Mesendoderm (in vitro differentiated cells): ENCODE measurements around the gene DLG2.
A peak's percentile ranks its signal among the peaks of the same experiment; 100 is the strongest.

Source experiments
- DNase-seq: peaks from one replicate; pipeline ENCODE4 v3.0.0; 2013
- H2AK5ac ChIP-seq: 2 replicates; pipeline ENCODE4 v1.6.1; 2013; ENCODE audit warnings: low read length, inconsistent platforms
- H2BK120ac ChIP-seq: 2 replicates; pipeline ENCODE4 v1.6.1; 2013; ENCODE audit warnings: low read depth, mild to moderate bottlenecking, low read length, moderate library complexity, mixed read lengths
- H2BK15ac ChIP-seq: replicated peaks from 2 replicates; pipeline ENCODE4 v1.6.1; 2013; ENCODE audit warnings: low read depth, mild to moderate bottlenecking, moderate library complexity
- H2BK5ac ChIP-seq: 2 replicates; pipeline ENCODE4 v1.6.1; 2013; ENCODE audit warnings: low read length, inconsistent platforms
- H3K18ac ChIP-seq: 2 replicates; pipeline ENCODE4 v1.6.1; 2013; ENCODE audit warnings: mild to moderate bottlenecking, low read length, mixed read lengths
- H3K23ac ChIP-seq: one replicate; pipeline ENCODE4 v1.6.1; 2013; ENCODE audit warnings: low read length
- H3K27ac ChIP-seq: 2 replicates; pipeline ENCODE4 v1.5.1; 2013; ENCODE audit warnings: low read depth, mild to moderate bottlenecking, inconsistent platforms, low read length, moderate library complexity
- H3K27me3 ChIP-seq: 2 replicates; pipeline ENCODE4 v1.6.1; 2013; ENCODE audit warnings: low read length, control low read depth, mild to moderate bottlenecking, inconsistent platforms; ENCODE audit not compliant: insufficient read depth, poor library complexity
- H3K36me3 ChIP-seq: 2 replicates; pipeline ENCODE4 v1.6.1; 2013; ENCODE audit warnings: low read length, inconsistent platforms; ENCODE audit not compliant: control insufficient read depth, insufficient read depth
- H3K4ac ChIP-seq: one replicate; pipeline ENCODE4 v1.6.1; 2013; ENCODE audit warnings: low read depth, mild to moderate bottlenecking, low read length, moderate library complexity
- H3K4me1 ChIP-seq: 2 replicates; pipeline ENCODE4 v1.6.1; 2013; ENCODE audit warnings: low read depth, low read length, inconsistent platforms; ENCODE audit not compliant: control insufficient read depth
- H3K4me2 ChIP-seq: 2 replicates; pipeline ENCODE4 v1.6.1; 2013; ENCODE audit warnings: low read length
- H3K4me3 ChIP-seq: 2 replicates; pipeline ENCODE4 v1.5.1; 2013; ENCODE audit warnings: mild to moderate bottlenecking, low read length
- H3K56ac ChIP-seq: one replicate; pipeline ENCODE4 v1.6.1; 2013; ENCODE audit warnings: low read length
- H3K79me1 ChIP-seq: 2 replicates; pipeline ENCODE4 v1.6.1; 2013; ENCODE audit warnings: low read length, inconsistent platforms
- H3K79me2 ChIP-seq: 2 replicates; pipeline ENCODE4 v1.6.1; 2013; ENCODE audit warnings: mild to moderate bottlenecking, low read length; ENCODE audit not compliant: control insufficient read depth, insufficient read depth
- H3K9ac ChIP-seq: 2 replicates; pipeline ENCODE4 v1.6.1; 2013; ENCODE audit warnings: low read length, inconsistent platforms
- H4K5ac ChIP-seq: one replicate; pipeline ENCODE4 v1.6.1; 2013; ENCODE audit warnings: low read length
- H4K8ac ChIP-seq: one replicate; pipeline ENCODE4 v1.6.1; 2013; ENCODE audit warnings: low read depth, mild to moderate bottlenecking, control low read depth, low read length, moderate library complexity
- WGBS: extraction: QIAGEN DNeasy Blood & Tissue Kit; methylation state at CpG from one replicate; pipeline ENCODE4 v1.1.7; 2013; ENCODE audit warnings: low lambda C conversion rate, missing lambda C conversion rate; ENCODE audit not compliant: insufficient coverage; ENCODE audit errors: extremely low coverage; 5-methylcytosine and 5-hydroxymethylcytosine counted together

Gene DLG2

GRCh38 chr11:83502041-83502440 is 2125.1 kb downstream of the DLG2 start:
- Histone ChIP-seq H2BK120ac (no peak overlapping the region), H3K27me3 (no peaks in the 10 kb centered on the region), H2BK15ac (no peak overlapping the region), H2AK5ac (no peak overlapping the region), H3K18ac (no peak overlapping the region), H3K56ac (no peak overlapping the region), H3K4ac (no peak overlapping the region), H3K79me1 (no peaks in the 10 kb centered on the region), H4K8ac (no peak overlapping the region), H3K4me2 (no peak overlapping the region), H2BK5ac (no peak overlapping the region), H3K36me3 (no peaks in the 10 kb centered on the region), H3K4me3 (no peak overlapping the region), H3K79me2 (no peaks in the 10 kb centered on the region), H3K27ac (no peak overlapping the region), H3K4me1 (no peaks in the 10 kb centered on the region), H3K23ac (no peak overlapping the region), H4K5ac (no peak overlapping the region), H3K9ac (no peak overlapping the region)
- WGBS, result no CpG with 5 or more reads among the region's 3 CpGs
- no peak for DNase-seq

- WGBS, result no CpG with 5 or more reads among the region's 1 CpG
- Histone ChIP-seq H3K18ac (no peak overlapping the region), H3K4me2 (no peak overlapping the region), H2BK120ac (no peak overlapping the region), H3K4me1 (no peaks in the 10 kb centered on the region), H3K23ac (no peak overlapping the region), H3K4me3 (no peak overlapping the region), H3K79me2 (no peaks in the 10 kb centered on the region), H3K4ac (no peak overlapping the region), H4K8ac (no peak overlapping the region), H3K36me3 (no peaks in the 10 kb centered on the region), H3K9ac (no peak overlapping the region), H2BK5ac (no peak overlapping the region), H3K27ac (no peak overlapping the region), H3K79me1 (no peaks in the 10 kb centered on the region), H2BK15ac (no peak overlapping the region), H2AK5ac (no peak overlapping the region), H3K27me3 (no peaks in the 10 kb centered on the region), H4K5ac (no peak overlapping the region), H3K56ac (no peak overlapping the region)
- no peak for DNase-seq
These were observed 2133.2 kb downstream of the DLG2 start for GRCh38 chr11:83493917-83494316.

- no peaks in the 10 kb centered on the region for H3K4me1 ChIP-seq
- H3K27ac ChIP-seq, result no peak overlapping the region
- no CpG with 5 or more reads among the region's 1 CpG for WGBS
- no peak overlapping the region for H3K18ac ChIP-seq
- no peak overlapping the region for H3K4me3 ChIP-seq
- H3K79me1 ChIP-seq, result no peaks in the 10 kb centered on the region
- no peak overlapping the region for H3K4me2 ChIP-seq
- H3K36me3 ChIP-seq, result no peaks in the 10 kb centered on the region
- no peak overlapping the region for H4K5ac ChIP-seq
- no peak overlapping the region for H3K9ac ChIP-seq
- no peak for DNase-seq
- no peak overlapping the region for H2BK15ac ChIP-seq
- H3K56ac ChIP-seq, result no peak overlapping the region
- H3K27me3 ChIP-seq, result no peaks in the 10 kb centered on the region
- no peak overlapping the region for H2AK5ac ChIP-seq
- no peaks in the 10 kb centered on the region for H3K79me2 ChIP-seq
- H4K8ac ChIP-seq, result no peak overlapping the region
- H2BK5ac ChIP-seq, result no peak overlapping the region
- no peak overlapping the region for H2BK120ac ChIP-seq
- no peak overlapping the region for H3K23ac ChIP-seq
- no peak overlapping the region for H3K4ac ChIP-seq
These were observed 2134.1 kb downstream of the DLG2 start for GRCh38 chr11:83493034-83493433.

- Histone ChIP-seq H3K4ac (no peak overlapping the region), H3K4me3 (no peak overlapping the region), H3K18ac (no peak overlapping the region), H3K27me3 (no peaks in the 10 kb centered on the region), H3K27ac (no peak overlapping the region), H4K5ac (no peak overlapping the region), H3K23ac (no peak overlapping the region), H3K4me1 (peaks cover 4% of the 10 kb centered on the region), H2BK120ac (no peak overlapping the region), H3K36me3 (no peaks in the 10 kb centered on the region), H2AK5ac (peak overlapping the region; percentile 13), H3K4me2 (no peak overlapping the region), H3K9ac (no peak overlapping the region), H2BK15ac (no peak overlapping the region), H3K56ac (no peak overlapping the region), H4K8ac (no peak overlapping the region), H2BK5ac (no peak overlapping the region), H3K79me2 (no peaks in the 10 kb centered on the region), H3K79me1 (no peaks in the 10 kb centered on the region)
- DNase-seq, result no peak
- no CpG with 5 or more reads among the region's 6 CpGs for WGBS
These were observed 2143.3 kb downstream of the DLG2 start for GRCh38 chr11:83483808-83484207.

GRCh38 chr11:83480811-83481210 is 2146.3 kb downstream of the DLG2 start:
- Histone ChIP-seq H3K4me1 (peaks cover 4% of the 10 kb centered on the region), H2BK5ac (no peak overlapping the region), H3K18ac (peak overlapping the region; percentile 60), H3K79me2 (no peaks in the 10 kb centered on the region), H3K79me1 (no peaks in the 10 kb centered on the region), H3K4ac (no peak overlapping the region), H2BK15ac (no peak overlapping the region), H3K23ac (no peak overlapping the region), H3K4me3 (no peak overlapping the region), H2BK120ac (no peak overlapping the region), H3K9ac (no peak overlapping the region), H3K27me3 (no peaks in the 10 kb centered on the region), H3K4me2 (no peak overlapping the region), H3K56ac (no peak overlapping the region), H3K36me3 (no peaks in the 10 kb centered on the region), H3K27ac (no peak overlapping the region), H2AK5ac (no peak overlapping the region), H4K5ac (no peak overlapping the region), H4K8ac (no peak overlapping the region)
- DNase-seq, result peak; percentile 20
- no CpG with 5 or more reads among the region's 3 CpGs for WGBS

- H3K4me2 ChIP-seq, result no peak overlapping the region
- H3K4ac ChIP-seq, result no peak overlapping the region
- H3K18ac ChIP-seq, result peak overlapping the region; percentile 40
- H3K36me3 ChIP-seq, result no peaks in the 10 kb centered on the region
- no peaks in the 10 kb centered on the region for H3K27me3 ChIP-seq
- H3K27ac ChIP-seq, result no peak overlapping the region
- no peak overlapping the region for H3K56ac ChIP-seq
- DNase-seq, result peak; percentile 50
- no peak overlapping the region for H3K23ac ChIP-seq
- no peak overlapping the region for H2BK120ac ChIP-seq
- no peak overlapping the region for H2BK5ac ChIP-seq
- no peaks in the 10 kb centered on the region for H3K79me2 ChIP-seq
- WGBS, result no CpG with 5 or more reads among the region's 8 CpGs
- no peak overlapping the region for H3K9ac ChIP-seq
- H3K4me1 ChIP-seq, result peaks cover 4% of the 10 kb centered on the region
- H4K8ac ChIP-seq, result no peak overlapping the region
- H4K5ac ChIP-seq, result no peak overlapping the region
- no peaks in the 10 kb centered on the region for H3K79me1 ChIP-seq
- H3K4me3 ChIP-seq, result no peak overlapping the region
- H2AK5ac ChIP-seq, result no peak overlapping the region
- peak overlapping the region; percentile 3 for H2BK15ac ChIP-seq
These were observed 2146.9 kb downstream of the DLG2 start for GRCh38 chr11:83480251-83480650.
